Stimulated activated CD4-positive, alpha-beta T cell treated with anti-CD3 and anti-CD28 coated beads, Interleukin-1b, Interleukin-23, amount 100 ng/mL, for 4 hours (primary cell): ENCODE measurements around the gene ANKRD6.

Experiments
- DNase-seq, 2 donors: peaks; one replicate each; pipeline ENCODE4 v3.0.0-alpha.2; 2020; ENCODE audit warnings: low read depth in 2 of 2

ANKRD6 gene

GRCh38 chr6:89413006-89413400 lies 19.9 kb upstream of the ANKRD6 start:
- peak in 1 of 2 donors; percentile 2 for DNase-seq

- no peak for DNase-seq
These were observed 18.7 kb upstream of the ANKRD6 start for GRCh38 chr6:89414215-89414614.

DNA sequence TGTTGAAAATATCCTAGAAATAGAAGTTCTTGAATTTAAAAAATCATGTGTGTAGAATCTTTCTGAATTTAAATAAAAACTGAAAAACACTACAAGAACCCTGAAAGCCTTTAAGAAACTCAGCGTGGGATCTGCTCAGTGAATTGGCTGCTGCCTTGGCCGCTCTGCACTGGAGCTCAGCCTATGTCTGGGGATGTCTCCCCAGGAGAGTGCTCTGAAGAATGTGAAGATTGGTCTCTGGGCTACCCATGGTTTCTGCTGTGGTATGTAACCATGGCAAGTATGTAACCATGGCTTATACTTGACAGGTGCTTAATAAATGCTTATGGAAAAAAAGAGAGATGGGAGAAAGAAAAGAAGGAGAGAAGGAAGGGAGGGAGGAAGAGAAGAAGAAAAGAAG lies 17.8 kb upstream of the ANKRD6 start:
- no peak for DNase-seq

DNA sequence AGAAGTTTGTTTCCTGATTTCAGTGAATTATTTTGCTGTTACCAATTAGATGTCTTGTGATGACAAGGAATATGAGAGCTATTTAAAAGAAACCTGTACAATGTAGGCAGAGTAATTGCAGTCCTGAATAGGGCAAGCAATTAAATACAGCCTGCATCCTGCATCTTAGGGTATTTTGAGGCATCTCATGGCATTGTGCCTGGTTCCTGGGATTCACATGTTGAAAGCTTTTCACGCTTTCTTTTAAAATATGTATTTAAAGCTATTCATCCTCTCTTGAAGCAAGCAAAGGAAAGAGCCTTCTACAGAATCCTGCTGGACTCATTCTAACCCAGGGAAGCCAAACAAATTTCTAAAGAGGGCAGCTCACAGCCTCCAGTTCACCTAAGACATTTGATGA lies 16.2 kb upstream of the ANKRD6 start:
- no peak for DNase-seq

- DNase-seq: no peak
These were observed 2.6 kb upstream of the ANKRD6 start for GRCh38 chr6:89430201-89430962.

DNA sequence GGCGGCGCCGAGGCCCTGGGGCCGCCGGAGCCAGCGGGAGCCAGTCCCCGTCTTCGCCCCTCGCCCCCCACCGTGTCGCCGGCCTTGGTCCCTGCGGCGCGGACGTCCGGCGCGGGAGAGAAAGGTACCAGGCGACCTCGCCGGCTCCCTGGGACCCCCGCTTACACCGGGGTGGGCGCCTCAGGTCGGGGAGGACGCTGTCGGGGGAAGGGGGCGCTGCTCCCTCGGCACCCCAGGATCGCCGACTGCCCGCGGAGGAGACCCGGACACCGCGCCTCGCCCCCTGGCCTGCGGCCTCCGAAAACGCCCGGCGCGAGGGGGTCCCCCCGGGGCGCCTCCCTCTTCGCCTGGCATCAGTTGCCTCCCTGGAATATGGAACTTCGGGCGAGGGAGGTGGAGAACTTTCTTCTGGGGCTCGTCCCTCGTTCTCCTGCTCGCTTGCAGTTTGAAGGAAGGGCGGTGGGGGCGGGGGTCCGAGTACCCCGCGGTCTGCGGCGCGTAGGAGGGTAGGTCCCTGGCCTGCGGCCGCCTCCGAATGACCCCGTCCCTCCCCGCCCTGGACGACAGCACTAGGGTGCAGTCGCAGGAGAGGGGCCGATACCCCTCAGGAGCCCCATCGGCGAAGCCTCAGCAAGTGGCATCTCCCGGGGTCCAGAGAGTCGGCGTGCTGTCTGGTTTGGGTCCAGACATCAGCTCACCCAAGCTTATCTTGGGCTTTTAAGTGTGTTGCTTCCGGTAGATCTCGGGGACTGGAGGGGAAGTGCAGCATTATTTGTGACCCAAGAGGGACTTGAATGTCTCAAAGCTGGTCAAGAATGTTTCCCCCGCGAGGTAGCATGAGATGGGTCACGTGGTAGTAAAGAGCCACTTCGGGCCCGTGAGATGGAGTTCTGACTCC lies 549 bp downstream of the ANKRD6 start:
- peak; percentile 13 to 17 for DNase-seq

- DNase-seq: no peak
These were observed 1.2 kb downstream of the ANKRD6 start for GRCh38 chr6:89434150-89434499.

GRCh38 chr6:89434954-89435353 lies 2.0 kb downstream of the ANKRD6 start:
- DNase-seq: no peak

GRCh38 chr6:89436226-89436625 lies 3.3 kb downstream of the ANKRD6 start:
- no peak for DNase-seq

DNA sequence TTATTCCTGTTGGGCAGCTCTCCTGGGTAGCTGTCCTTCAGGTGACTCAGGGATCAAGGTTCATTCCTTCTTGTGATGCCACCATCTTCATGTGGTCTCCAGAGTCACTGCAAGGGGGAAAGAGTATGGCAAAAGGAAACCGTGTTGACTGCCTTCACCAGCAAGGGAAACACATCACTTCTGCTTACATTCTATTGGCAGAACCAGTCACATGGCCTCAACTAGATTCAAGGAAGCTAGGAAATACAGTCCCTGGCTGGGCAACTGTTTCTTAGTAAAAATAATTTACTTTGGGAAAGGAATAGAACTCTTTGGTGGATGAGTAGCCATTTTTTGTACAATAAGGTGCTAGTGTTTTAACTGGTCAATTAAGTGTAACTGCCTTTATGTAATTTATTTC lies 5.3 kb downstream of the ANKRD6 start:
- DNase-seq: no peak

DNA sequence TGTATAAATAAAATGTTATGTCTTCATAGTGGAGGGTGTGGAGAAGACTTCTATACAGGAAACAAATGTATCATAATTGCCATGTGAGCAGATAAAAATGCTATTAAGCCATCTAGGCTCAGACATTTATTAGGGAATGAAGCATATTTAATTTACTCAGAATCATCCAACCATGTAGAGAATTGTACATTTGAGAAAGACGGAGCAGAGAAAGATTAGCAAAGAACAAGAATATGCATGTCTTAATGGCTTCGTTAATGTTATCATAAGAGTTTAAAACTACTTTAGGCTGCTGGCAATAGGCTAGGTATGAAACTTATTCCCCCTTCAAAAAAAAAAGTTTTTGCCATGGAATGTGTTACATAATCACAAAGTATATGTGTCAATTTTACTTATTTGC lies 6.1 kb downstream of the ANKRD6 start:
- no peak for DNase-seq

DNA sequence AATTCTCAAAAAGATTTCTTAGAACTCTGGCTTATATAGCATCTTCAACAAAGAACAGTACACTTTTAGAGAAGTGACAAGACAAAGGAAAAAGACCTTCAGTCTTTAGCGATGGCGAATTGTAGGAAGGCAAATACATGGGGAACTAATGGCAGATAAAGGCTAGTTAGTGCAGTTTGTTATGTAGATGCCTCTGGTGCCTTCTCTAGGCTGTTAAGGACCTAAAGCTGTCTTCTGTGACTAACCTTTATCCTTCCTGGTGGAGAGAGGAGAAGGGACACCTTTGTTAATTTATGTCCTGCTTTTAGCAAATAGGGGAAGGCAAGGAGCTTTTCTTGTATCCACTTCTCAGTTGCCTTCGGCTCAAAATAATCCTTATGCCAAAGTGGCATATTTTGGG lies 7.2 kb downstream of the ANKRD6 start:
- no peak for DNase-seq

DNA sequence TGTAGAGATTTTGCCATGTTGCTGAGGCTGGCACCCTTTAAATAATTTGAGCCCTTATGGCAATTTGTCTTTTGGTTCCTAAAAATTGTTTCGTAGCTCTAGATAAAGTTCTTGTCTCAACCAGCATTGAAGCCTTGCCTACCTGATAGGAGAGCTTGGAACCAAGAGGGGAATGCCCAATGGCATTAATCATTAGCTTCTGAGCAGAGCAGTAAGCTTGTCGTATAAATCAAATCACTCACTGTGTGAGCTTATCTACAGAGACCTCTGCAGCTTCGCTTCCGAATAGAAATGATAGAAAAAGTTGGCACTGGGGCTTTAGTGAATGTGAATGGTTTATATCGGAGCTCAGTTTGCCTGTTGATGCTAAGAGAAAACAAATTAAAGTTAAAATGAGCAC lies 10.7 kb downstream of the ANKRD6 start:
- no peak for DNase-seq

DNA sequence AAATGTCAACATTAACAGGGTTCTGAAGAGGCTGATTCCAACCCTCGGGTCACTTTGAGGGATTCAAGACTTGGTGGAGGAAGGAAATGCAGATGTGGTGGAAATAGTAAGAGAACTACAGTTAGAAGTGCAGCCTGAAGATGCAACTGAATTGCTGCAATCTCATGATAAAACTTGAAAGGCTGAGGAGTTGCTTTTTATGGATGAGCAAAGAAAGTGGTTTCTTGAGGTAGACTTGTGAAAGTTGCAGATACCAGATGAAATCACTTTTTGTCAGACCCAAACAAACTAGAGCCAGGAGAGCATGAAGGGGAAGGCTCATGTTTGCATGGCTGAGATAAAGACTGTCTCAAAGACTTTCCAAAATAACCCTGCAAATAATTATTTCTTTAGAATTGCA lies 16.2 kb downstream of the ANKRD6 start:
- DNase-seq: no peak

GRCh38 chr6:89452281-89452680 lies 19.3 kb downstream of the ANKRD6 start:
- no peak for DNase-seq

DNA sequence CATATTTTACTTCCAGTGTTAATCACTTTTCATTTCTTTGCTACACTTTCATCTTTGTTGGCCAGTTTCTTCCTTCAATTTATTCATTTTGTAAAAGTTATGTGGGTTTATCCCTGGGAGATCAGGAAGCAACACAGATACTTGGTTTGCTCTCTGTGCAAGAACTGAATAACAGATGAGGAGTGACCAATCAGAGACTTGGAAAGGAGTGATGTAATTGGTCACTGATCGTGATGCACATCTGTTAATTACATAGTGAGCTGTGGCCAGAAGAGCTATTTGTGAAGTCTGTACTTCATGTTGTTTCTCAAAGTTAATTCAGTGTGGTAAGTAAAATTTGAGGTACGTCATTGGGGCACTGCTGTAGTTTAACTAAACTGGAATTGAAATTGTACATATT lies 21.3 kb downstream of the ANKRD6 start:
- no peak for DNase-seq

DNA sequence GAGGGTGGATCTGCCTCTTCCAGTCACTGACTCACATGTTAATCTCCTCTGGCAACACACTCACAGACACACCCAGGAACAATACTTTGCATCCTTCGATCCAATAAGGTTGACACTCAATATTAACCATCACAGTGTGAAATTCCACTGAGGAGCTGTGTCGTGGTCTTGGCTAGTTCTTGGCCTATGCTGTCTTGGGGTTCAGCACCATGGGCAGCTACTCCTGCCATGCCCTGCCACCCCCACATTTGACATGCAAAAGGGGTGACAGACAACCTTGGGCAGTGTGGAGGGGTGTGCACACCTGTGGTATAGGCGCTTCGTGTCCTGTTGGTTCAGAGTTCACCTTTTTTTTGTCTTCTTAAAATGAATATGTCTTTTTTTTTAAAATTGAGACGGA lies 25.8 kb downstream of the ANKRD6 start:
- no peak for DNase-seq

- DNase-seq: no peak
These were observed 26.5 kb downstream of the ANKRD6 start for GRCh38 chr6:89459501-89459900.

DNA sequence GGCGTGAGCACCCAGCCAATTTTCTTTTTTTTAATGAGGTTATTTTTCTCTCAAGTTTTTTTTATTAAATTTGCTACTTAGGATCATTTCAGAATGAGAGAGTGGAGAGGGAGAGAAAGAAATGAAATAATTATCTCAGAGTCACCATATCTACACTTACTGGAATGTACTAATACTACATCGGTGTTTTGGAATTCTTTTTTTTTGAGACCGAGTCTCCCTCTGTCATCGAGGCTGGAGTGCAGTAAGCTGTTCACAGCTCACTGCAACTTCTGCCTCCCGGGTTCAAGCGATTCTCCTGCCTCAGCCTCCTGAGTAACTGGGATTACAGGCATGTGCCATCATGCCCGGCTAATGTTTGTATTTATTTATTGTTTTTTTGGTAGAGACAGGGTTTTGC lies 27.8 kb downstream of the ANKRD6 start:
- DNase-seq: no peak

- no peak for DNase-seq
These were observed 29.6 kb downstream of the ANKRD6 start for GRCh38 chr6:89462503-89462902.

DNA sequence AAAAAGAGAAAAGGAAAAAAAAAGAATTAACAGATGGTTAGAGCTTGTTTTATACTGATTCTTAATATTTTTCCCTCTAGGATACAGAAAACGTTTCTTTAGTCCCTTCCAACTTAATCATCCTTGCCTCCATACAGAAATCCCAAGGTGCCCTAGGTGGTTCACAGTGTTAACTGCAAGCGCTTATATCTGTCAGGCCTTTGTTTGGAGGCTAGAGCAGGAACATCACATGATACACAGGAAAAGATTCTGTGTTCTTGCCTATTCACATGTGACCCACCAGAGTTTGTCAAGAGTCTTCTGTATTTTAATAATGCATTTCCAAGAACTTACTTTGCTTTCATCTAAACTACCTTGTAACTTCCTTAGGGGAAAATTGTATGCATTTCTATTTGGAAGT lies 31.3 kb downstream of the ANKRD6 start:
- no peak for DNase-seq

DNA sequence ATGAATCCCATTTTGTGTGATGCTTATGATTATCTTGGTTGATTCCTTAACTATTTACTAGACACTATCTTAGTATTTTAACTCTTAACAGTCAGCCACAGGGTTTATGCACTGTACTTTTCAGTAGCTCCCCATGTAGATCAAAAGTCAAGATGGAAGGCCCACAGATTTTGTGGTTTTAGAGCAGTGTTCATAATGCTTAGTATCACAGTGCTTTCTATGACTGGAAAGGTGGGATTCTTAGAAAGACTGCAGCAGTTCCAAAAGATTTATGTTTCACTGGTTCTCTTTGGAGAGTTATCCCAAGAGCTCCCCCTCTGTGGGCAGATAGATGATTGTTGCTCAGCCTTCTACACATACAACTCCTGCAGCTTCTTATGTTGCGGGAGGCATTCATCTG lies 34.5 kb downstream of the ANKRD6 start:
- no peak for DNase-seq

DNA sequence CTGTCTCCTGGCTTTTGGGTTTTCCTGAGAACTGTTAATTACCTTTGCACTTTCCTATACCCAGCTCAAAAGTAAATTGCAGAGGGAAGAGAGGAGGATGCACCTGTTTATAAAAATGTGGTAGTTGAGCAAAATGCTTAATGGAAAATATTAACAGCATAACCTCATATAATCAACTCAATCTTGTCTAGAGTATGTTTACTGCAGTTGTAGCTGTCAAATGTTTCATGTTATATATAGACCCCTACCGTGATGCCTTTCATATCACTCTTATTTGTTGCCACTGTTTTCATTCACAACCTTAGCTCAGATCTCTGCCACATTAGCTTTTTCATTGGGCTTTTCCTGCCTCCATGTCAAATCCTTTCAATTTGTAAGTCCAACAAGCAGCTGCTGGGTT lies 36.0 kb downstream of the ANKRD6 start:
- no peak for DNase-seq
